ENCODE data around the gene OR1L1.

DNA sequence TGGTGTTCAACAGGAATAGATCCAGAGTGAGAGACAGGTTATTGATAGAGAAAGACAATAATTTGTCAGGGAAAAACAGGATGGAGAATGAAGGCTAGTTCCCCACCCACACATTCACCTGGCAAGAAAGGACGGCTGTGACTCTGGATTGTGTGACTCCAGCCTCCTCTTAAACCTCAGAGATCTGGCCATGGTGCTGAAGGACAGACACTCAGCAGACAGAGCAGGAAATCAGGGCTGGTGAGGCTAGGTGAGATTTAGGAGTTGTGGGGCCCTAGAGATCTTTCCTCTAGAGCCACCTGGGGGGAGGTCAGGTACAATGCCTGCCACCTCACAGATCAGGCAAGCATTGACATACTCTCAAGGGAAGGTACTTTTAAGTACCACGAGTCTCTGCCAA, 19.3 kb upstream of the OR1L1 start:
- TF ChIP-seq, protein P1, sequence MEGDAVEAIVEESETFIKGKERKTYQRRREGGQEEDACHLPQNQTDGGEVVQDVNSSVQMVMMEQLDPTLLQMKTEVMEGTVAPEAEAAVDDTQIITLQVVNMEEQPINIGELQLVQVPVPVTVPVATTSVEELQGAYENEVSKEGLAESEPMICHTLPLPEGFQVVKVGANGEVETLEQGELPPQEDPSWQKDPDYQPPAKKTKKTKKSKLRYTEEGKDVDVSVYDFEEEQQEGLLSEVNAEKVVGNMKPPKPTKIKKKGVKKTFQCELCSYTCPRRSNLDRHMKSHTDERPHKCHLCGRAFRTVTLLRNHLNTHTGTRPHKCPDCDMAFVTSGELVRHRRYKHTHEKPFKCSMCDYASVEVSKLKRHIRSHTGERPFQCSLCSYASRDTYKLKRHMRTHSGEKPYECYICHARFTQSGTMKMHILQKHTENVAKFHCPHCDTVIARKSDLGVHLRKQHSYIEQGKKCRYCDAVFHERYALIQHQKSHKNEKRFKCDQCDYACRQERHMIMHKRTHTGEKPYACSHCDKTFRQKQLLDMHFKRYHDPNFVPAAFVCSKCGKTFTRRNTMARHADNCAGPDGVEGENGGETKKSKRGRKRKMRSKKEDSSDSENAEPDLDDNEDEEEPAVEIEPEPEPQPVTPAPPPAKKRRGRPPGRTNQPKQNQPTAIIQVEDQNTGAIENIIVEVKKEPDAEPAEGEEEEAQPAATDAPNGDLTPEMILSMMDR (conservative IDR thresholded peaks at IDR 0.05 in 1 of 2, IDR thresholded peaks at IDR 0.05 in 1 of 2; ENCODE audit: extremely low read depth in 1 of 2, insufficient read depth in 1 of 2, low read depth in 1 of 2, low read length in 2 of 2): no peak
- TF ChIP-seq EZH2 (IDR thresholded peaks at IDR 0.05; ENCODE audit: borderline replicate concordance, low read length): no peak

All from mammary epithelial cell (primary cell).